GM21526 (cell line): ENCODE data around the gene MYCBPAP.

Experiments used
- ATAC-seq: cut with Tn5 transposase; IDR thresholded peaks from one replicate; pipeline ENCODE4 v1.9.1; 2021; ENCODE audit warnings: moderate library complexity; ENCODE audit not compliant: unreplicated experiment, low FRiP score

MYCBPAP gene

DNA sequence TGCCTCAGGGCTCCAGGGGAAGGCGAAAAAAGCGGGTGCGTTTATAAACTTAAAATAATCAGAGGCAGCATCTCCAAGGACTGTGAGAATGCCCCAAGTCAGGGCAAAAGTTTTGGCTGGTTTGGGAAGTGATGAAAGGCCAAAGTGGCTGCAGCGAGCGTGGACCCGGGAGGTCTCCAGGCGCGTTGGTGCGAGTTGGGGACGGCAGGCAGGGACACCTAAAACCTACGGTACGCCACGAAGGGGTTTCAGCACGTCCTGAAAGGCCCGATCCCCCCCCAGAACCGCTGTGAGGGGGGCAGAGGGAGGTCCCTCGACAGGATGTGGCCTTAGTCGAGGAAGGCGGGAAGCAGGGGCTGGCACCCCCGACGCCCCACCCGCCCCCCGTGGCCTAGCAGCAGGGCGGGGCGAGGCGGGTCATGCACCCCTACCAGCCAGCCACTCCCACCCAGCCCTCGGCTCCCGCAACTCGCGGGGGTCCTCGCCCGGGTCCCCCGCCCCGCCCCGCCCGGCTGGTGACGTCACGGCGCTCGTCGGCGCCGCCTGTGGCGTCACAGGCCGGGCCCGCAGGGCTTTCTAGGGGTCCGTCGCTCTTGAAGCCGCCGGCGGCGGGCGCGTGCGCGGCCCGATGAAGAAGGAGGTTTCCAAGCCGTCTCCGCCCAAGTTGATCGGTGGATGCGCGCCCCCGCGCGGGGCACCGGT is at the start of gene MYCBPAP:
Gene MYCBPAP, plus strand, starts transcription at position 569 of the 702 bp plus-strand sequence. CDS start 236 bp downstream, outside the sequence.
- ATAC-seq, result no peak

DNA sequence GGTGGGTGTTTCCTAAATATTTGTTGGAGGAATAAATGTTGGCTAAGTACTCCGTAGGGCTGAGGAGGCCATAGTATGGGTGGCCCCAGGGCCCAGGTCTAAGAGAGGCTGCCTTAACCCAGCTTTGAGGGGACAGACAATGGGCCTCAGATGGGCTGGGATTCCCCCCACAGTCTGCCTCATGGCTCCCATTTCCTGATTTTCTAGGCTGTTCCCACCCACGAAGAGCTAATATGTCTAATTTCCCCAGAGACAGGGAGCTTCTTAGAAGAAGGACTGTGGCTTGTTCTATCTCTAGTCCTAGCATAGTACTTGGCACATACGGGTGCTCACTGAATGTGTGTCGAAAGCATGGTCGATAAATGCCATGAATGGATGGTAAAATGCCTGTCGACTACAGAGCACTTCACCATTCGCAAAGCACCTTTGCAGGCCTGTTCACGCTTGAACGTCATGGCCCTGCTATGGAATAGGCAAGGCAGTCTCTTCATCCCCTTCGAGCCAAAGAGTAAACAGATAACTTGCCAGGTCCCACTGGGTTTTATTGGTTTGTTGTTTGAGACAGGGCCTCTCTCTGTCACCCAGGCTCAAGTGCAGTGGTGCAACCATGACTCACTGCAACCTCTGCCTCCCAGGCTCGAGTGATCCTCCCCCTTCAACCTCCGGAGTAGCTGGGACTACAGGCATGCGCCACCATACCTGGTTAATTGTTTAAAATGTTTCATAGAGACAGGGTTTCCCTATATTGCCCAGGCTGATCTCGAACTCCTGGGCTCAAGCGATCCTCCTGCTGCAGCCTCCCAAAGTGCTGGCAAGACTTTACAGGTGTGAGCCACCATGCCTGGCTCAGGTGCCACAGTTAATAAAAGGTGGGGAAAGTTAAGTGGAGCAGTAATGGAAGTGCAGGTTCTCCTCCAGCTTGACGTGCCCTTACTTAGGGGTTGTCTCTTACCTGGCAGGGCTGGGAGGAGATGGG is 49.2 kb upstream of the MYCBPAP start:
- ATAC-seq, result no peak

DNA sequence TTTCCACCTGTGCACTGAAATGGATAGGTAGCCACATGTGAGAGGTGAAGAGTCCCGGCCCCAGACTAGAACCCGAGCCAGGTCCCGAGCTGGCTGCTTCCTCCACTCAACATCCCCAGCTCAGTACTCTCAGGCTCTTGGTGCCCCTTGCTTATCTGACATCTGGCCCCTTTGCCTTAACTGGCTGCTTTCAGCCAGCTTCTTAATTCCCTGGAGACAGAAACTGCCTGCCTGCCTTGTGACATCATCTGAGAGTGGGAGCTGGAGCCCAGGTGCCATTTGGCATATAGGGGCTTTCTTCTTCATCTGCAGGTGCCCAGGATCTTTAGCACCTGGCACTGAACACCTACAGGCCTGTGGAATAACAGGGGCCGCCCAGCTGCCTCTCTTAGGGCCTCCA is 48.5 kb upstream of the MYCBPAP start:
- ATAC-seq, result no peak

DNA sequence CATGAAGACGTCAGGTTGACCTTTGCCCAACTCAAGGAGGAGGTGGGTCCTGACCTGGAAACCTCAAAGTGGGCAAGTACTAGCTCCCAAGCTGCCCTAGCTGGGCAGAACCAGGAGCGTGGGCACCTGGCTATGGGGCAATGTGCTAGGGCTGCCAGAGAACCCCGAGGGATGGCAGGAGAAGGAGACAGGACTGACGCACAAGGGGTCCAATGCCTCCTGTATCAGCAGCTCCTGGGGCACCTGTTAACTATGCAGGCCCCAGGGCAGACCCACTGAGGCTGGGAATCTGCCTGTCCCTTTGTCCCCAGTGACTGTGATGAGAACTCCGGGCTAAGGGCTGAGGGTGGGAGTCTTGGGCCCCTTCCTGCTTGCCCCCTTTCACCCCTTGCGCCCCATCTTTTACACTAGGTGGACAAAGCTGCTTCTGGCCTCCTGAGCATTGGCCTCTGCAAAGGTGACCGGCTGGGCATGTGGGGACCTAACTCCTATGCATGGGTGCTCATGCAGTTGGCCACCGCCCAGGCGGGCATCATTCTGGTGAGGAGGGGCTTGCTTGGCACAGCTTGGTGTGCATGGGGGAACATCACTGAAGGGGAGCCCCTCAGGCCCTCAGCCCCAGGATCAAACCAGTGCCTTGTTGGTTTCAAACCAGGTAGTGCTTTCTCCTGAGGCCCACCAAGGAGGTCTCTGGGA is 47.3 kb upstream of the MYCBPAP start:
- no peak for ATAC-seq

DNA sequence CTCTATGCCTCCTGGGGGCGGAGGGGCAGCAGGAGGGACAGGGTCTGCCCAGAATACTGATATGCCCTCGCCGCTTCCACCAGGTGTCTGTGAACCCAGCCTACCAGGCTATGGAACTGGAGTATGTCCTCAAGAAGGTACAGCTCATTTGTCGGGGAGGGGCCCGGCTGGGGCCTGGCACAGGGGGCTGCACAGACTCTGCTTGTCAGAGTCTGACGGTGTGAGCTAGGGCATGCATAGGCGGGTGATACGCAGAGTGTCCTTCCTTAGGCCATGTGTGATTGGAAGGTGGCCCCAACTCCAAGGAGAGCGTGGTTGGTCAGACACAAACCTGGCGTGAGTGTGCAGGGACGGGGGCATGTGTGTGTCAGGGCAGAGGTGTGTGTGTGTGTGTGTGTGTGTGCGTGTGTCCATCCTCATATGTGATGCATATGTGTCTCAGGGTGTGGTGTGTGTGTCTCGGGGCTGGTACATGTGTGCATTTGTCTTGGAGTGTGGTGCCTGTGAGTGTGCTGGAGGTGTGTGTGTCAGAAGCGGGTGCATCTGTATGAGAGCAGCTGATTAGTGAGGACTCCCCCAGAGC is 46.6 kb upstream of the MYCBPAP start:
- ATAC-seq, result no peak

- ATAC-seq, result no peak
These were observed 45.8 kb upstream of the MYCBPAP start for GRCh38 chr17:50462446-50462845.

DNA sequence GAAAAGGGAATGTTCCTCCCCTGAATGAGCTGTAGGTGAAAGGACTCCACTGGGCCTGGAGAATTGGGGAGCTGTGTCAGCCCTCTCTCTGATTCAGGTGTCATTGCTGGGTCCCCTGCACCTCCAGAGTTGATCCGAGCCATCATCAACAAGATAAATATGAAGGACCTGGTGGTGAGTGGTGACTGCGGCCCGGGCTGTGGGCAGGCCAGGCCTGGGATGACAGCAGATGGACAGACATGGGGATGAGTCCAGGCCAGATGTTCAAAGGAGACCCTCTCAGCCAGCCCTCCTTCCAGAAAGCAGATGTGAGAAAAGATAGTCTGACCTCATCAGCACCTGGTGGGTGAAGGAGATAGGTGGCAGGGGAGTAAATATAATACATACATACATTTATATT is 44.1 kb upstream of the MYCBPAP start:
- ATAC-seq, result no peak

DNA sequence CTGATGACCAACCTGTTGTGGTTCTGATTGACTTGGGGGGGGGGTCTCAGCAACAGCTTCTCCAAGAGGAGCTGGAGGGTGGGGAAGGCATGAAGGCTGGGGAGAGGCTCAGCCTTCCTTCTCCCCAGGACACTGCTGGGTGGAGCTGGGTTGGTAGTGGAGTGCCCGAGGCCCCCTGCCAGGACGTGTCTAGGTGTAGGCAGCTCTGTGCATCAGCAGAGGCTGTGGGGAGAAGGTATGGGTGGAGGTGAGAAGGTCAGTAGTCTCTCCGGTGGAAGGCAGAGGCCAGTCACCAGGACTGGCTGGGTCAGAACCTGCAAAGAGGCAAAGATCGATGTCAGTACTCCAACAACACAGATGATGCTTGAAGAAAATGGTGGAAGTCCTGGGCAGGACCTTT is 43.5 kb upstream of the MYCBPAP start:
- ATAC-seq, result no peak

GRCh38 chr17:50465171-50465570 is 43.1 kb upstream of the MYCBPAP start:
- no peak for ATAC-seq

- no peak for ATAC-seq
These were observed 42.6 kb upstream of the MYCBPAP start for GRCh38 chr17:50465635-50466034.

DNA sequence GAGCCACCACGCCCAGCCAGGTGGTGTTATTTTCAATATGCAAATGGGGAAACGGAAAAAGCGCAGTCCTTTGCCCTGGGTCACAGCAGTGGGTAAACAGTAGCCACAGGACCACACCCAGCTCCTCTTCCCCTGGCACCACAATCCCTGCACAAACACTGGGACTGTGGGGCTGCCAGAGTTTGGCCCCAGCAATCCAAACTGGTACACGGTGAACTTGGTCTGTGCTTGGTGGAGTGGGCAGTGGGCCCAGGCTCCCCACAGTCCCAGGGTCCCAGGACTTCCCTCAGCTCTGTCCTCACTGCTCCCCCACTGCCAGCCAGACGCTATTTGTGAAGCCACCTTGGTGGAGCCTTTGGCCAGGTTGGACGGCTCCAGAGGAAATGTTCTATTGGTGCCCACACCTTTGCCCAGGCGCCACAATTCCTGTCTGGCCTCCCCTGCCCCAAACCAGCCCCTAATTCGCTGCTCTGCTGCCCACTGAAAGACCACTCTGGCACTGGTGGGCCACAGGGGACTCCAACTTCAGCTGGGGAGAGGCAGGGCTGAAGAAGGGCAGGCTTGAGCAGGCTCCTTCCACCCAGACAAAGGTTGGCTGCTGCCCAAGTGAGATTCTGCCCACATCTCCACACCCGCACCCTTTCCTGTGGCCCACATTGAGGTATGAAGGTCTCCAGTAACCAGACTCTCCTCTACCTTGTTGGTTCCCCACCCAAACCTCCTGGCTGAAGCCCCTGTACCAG is 41.7 kb upstream of the MYCBPAP start:
- no peak for ATAC-seq

DNA sequence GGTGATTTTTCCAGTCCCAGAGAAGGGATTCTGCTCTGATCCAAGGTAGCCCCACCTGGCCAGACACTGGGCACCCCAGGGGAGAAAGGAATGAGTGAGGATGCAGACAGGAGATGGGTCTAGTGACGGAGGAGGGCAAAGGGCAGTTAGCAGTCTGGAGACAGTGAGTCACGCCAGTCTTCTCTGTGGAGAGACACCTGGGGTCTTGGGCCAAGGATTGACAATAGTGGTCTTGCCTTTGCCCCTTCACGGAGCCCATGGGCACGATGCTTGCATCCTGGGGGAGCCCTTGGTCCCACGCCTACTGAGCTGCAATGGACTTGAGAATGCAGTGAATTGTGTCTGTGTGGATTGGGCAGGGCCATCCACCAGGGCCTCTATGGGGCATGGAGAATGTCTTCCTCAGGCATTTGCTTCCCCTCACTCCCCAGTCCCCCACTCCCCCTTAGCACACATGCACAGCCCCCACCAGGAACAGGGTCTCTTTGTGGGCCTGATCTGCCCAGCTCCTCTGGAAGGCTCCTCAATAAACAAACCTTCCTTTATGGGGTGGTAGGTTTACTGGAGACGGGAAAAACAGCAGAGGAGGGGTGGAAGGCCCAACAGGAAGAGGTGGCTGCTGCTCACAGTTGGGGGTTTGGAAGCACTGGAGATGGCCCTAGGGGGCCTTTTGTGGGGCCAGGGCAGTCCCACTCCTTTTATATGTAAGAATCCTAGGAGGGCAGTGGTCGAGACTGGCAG is 41.0 kb upstream of the MYCBPAP start:
- ATAC-seq, result no peak

GRCh38 chr17:50467855-50468303 is 40.4 kb upstream of the MYCBPAP start:
- no peak for ATAC-seq

GRCh38 chr17:50468304-50469207 is 39.7 kb upstream of the MYCBPAP start, which contains the start of gene CHAD:
Gene CHAD (minus strand): TSS chr17:50468880. CDS start chr17:50468813, 67 bp downstream.
- no peak for ATAC-seq

DNA sequence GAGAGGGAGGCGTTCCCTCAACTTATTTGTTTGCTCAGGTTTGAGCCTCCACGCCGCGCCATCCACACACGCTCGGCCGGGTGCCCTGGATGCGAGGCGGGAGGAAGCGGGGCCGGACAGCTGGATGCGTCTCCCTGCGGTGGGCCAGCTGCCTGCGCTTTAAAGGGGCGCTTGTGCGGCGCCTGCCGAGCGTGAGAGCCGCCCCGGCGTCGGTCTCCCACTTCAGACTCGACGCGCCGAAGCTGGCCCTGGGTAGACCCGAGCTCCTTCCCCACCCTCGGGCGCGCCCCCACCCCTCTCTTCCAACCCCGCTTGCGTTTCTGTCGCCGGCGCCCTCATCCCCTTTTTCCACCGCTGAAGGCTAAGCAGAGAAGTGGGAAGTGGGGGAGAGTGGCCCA is 39.0 kb upstream of the MYCBPAP start:
- ATAC-seq, result no peak

DNA sequence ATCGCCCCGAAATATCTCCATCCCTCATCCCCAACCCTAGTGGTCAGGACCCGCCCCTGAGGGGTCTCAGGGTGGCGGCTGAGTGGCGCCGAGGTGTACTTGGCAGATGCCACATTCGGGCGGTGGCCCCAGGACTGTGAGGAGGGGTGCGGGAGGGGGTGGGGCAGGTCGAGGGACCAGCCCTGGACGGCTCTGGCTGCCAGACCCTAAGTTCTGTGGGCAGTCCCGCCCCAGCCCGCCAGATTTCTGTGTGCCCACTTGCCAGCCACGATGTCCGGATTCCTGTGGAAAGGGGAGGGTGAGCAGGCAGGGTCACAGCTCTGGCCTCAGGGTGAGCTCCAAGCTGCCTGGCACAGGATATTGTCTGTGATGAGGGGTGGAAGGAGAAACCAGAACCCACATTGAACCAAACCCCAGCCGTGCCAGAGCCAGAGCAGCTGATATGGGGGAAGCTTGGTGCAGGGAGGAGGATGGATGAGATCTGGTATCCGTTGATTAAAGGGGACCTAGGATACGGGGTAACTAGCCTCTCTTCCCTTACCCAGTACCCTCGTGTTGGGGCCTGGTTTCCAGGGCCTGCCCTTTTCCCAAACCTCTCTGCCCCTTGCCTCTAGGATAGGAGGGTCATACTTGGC is 38.5 kb upstream of the MYCBPAP start:
- no peak for ATAC-seq

- ATAC-seq, result no peak
These were observed 37.8 kb upstream of the MYCBPAP start for GRCh38 chr17:50470426-50470825.
